Measurements from ENCODE around the gene AGPAT2. TPM values are rescaled to one million over a fixed set of nuclear protein-coding genes. Genes with fewer than 3 reads are reported as not detected.
A peak's percentile ranks its signal among the peaks of the same experiment; 100 is the strongest.

AGPAT2 gene
- 10 to 100 TPM; 33.4 to 39.8 TPM for total RNA-seq
- polyA plus RNA-seq (2013, experiment 1 of 2) = 16.9 TPM
- polyA plus RNA-seq (2013, experiment 2 of 2) = 14.3 TPM
- long read RNA-seq, experiment 1, transcript AGPAT2-202 (6 exons, 1,512 nt) = major isoform, 26 of 37 reads
- long read RNA-seq, experiment 1, partial matches to known transcripts = 2 of 37 reads
- long read RNA-seq, experiment 1, other reads (novel, unspliced or antisense) = 7 of 37 reads
- long read RNA-seq, experiment 2, transcript AGPAT2-201 (5 exons, 1,391 nt) = minor isoform, 6 of 100 reads
- long read RNA-seq, experiment 2, transcript AGPAT2-202 (6 exons, 1,512 nt) = major isoform, 85 of 100 reads
- long read RNA-seq, experiment 2, partial matches to known transcripts = 5 of 100 reads
- long read RNA-seq, experiment 2, other reads (novel, unspliced or antisense) = 4 of 100 reads
- long read RNA-seq, experiment 3, transcript AGPAT2-201 (5 exons, 1,391 nt) = minor isoform, 15 of 222 reads
- long read RNA-seq, experiment 3, transcript AGPAT2-202 (6 exons, 1,512 nt) = major isoform, 202 of 222 reads
- long read RNA-seq, experiment 3, partial matches to known transcripts = 0 of 222 reads
- long read RNA-seq, experiment 3, other reads (novel, unspliced or antisense) = 5 of 222 reads
- long read RNA-seq, experiment 4, partial matches to known transcripts = 1 of 4 reads
- long read RNA-seq, experiment 4, other reads (novel, unspliced or antisense) = 0 of 4 reads

- no peak within 1 kb of the TSS for H3K27ac ChIP-seq (ENCODE audit: low read depth, low read length)
- no peaks in the 10 kb centered on the region for H3K9me3 ChIP-seq (ENCODE audit: control insufficient read depth, low read length)
- Mint-ChIP-seq H3K4me3 (peak within 1 kb of the TSS; percentile 71), H3K9me3 (no peaks in the 10 kb centered on the region), H3K36me3 (ENCODE audit: low read depth) (no peaks in the 10 kb centered on the region), H3K4me1 (peaks cover 5% of the 10 kb centered on the region), H3K27me3 (ENCODE audit: insufficient read depth) (peaks cover 12% of the 10 kb centered on the region), H3K27ac (no peak within 1 kb of the TSS)
- peaks cover 10% of the 10 kb centered on the region for H3K27me3 ChIP-seq (ENCODE audit: control insufficient read depth, insufficient read depth, low read length, poor library complexity, severe bottlenecking)
- peak within 1 kb of the TSS; percentile 76 for H3K4me3 ChIP-seq (ENCODE audit: low read length)
- no peaks in the 10 kb centered on the region for H3K36me3 ChIP-seq (ENCODE audit: control insufficient read depth, insufficient read depth, low read length)
- H3K4me1 ChIP-seq (ENCODE audit: control insufficient read depth, insufficient read depth, low read length) = peaks cover 4% of the 10 kb centered on the region
- DNase-seq = peak; percentile 85
- 0% methylated on average over 22 to 104 of the region's 106 CpGs for WGBS, 2 experiments (ENCODE audit: insufficient coverage in 1 of 2, insufficient read length in 1 of 2)
- H3K9ac ChIP-seq (ENCODE audit: extremely low read depth, low read length, poor library complexity, severe bottlenecking) = peak within 1 kb of the TSS; percentile 53
- no peak for TF ChIP-seq CTCF (conservative IDR thresholded peaks at IDR 0.05)
These were observed at the start of gene AGPAT2 for GRCh38 chr9:136686794-136687711. TSS of gene AGPAT2 (minus strand) at chr9:136687457. CDS start at chr9:136687357, 100 bp downstream.

- H3K9ac ChIP-seq (ENCODE audit: extremely low read depth, low read length, poor library complexity, severe bottlenecking) = no peak overlapping the region
- no peak overlapping the region for H3K4me3 ChIP-seq (ENCODE audit: low read length)
- no peak overlapping the region for H3K27ac ChIP-seq (ENCODE audit: low read depth, low read length)
- TF ChIP-seq CTCF (conservative IDR thresholded peaks at IDR 0.05) = no peak
- Mint-ChIP-seq H3K9me3 (peaks cover 3% of the 10 kb centered on the region), H3K27ac (no peak overlapping the region), H3K27me3 (ENCODE audit: insufficient read depth) (peaks cover 6% of the 10 kb centered on the region), H3K36me3 (ENCODE audit: low read depth) (peaks cover 5% of the 10 kb centered on the region), H3K4me1 (peaks cover 4% of the 10 kb centered on the region), H3K4me3 (no peak overlapping the region)
- 84 to 90% methylated on average over 13 to 21 of the region's 21 CpGs for WGBS, 2 experiments (ENCODE audit: insufficient coverage in 1 of 2, insufficient read length in 1 of 2)
- H3K9me3 ChIP-seq (ENCODE audit: control insufficient read depth, low read length) = no peaks in the 10 kb centered on the region
- no peaks in the 10 kb centered on the region for H3K27me3 ChIP-seq (ENCODE audit: control insufficient read depth, insufficient read depth, low read length, poor library complexity, severe bottlenecking)
- H3K36me3 ChIP-seq (ENCODE audit: control insufficient read depth, insufficient read depth, low read length) = no peaks in the 10 kb centered on the region
- no peaks in the 10 kb centered on the region for H3K4me1 ChIP-seq (ENCODE audit: control insufficient read depth, insufficient read depth, low read length)
- no peak for DNase-seq
These were observed 48.7 kb upstream of the AGPAT2 start for GRCh38 chr9:136735812-136736480.

Measured in endodermal cell (in vitro differentiated cells).